ENCODE results near the gene HSPA1L.
A peak's percentile ranks its signal among the peaks of the same experiment; 100 is the strongest.

- TF ChIP-seq POLR2A (IDR thresholded peaks at IDR 0.05) (peak; percentile 99 to 100 (median 100)), CTCF (IDR thresholded peaks at IDR 0.05) (peak in 2 of 7 experiments; percentile 8 to 10)
These were observed at the start of gene HSPA1L, which contains the start of gene HSPA1A for GRCh38 chr6:31815025-31815838.

All from body of pancreas (tissue), 4 donors.